Neural cell (in vitro differentiated cells): ENCODE measurements around the gene C2CD4A.

Source experiments
- CTCF ChIP-seq: fragments of 450-650 bp; IDR thresholded peaks from 2 replicates; pipeline ENCODE4 v1.5.1; 2014; ENCODE audit warnings: antibody characterized with exemption, mild to moderate bottlenecking, moderate library complexity; ENCODE audit not compliant: poor library complexity, severe bottlenecking
- EP300 ChIP-seq: fragments of 450-650 bp; conservative IDR thresholded peaks from 2 replicates; pipeline ENCODE4 v1.6.1; 2014; ENCODE audit warnings: antibody characterized with exemption, mild to moderate bottlenecking, moderate library complexity; ENCODE audit not compliant: poor library complexity, severe bottlenecking
- EZH2 ChIP-seq: fragments of 200-600, 300-800 bp; shearing (Covaris generic), sonication (generic); IDR thresholded peaks from 2 replicates; pipeline ENCODE4 v1.6.1; 2014; ENCODE audit warnings: antibody characterized with exemption, low read length, borderline replicate concordance, mild to moderate bottlenecking; ENCODE audit not compliant: insufficient read depth, poor library complexity, severe bottlenecking
- RAD21 ChIP-seq: fragments of 450-650 bp; conservative IDR thresholded peaks from 2 replicates; pipeline ENCODE4 v1.6.1; 2014; ENCODE audit warnings: antibody characterized with exemption, mild to moderate bottlenecking, moderate library complexity
- TAF1 ChIP-seq: IDR thresholded peaks from 2 replicates; pipeline ENCODE4 v1.6.1; 2012; ENCODE audit warnings: low read depth
- TF ChIP-seq, protein P1 (sequence below): IDR thresholded peaks from 2 replicates; pipeline ENCODE4 v1.6.1; 2012; ENCODE audit warnings: borderline replicate concordance

- TF ChIP-seq CTCF = no peak
- TF ChIP-seq EZH2 = no peak
- no peak for TF ChIP-seq TAF1
- TF ChIP-seq EP300 = no peak
- TF ChIP-seq, protein P1, sequence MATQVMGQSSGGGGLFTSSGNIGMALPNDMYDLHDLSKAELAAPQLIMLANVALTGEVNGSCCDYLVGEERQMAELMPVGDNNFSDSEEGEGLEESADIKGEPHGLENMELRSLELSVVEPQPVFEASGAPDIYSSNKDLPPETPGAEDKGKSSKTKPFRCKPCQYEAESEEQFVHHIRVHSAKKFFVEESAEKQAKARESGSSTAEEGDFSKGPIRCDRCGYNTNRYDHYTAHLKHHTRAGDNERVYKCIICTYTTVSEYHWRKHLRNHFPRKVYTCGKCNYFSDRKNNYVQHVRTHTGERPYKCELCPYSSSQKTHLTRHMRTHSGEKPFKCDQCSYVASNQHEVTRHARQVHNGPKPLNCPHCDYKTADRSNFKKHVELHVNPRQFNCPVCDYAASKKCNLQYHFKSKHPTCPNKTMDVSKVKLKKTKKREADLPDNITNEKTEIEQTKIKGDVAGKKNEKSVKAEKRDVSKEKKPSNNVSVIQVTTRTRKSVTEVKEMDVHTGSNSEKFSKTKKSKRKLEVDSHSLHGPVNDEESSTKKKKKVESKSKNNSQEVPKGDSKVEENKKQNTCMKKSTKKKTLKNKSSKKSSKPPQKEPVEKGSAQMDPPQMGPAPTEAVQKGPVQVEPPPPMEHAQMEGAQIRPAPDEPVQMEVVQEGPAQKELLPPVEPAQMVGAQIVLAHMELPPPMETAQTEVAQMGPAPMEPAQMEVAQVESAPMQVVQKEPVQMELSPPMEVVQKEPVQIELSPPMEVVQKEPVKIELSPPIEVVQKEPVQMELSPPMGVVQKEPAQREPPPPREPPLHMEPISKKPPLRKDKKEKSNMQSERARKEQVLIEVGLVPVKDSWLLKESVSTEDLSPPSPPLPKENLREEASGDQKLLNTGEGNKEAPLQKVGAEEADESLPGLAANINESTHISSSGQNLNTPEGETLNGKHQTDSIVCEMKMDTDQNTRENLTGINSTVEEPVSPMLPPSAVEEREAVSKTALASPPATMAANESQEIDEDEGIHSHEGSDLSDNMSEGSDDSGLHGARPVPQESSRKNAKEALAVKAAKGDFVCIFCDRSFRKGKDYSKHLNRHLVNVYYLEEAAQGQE = no peak
- no peak for TF ChIP-seq RAD21
Observed at GRCh38 chr15:62094388-62094787, 27.6 kb downstream of the C2CD4A start.
